Loucy (cell line): ENCODE data around the gene TMEM37.

ENCODE experiments used
- H2AFZ ChIP-seq: fragments of 200-600 bp; sonication (generic); 2 replicates; pipeline ENCODE4 v1.6.0; 2016; ENCODE audit warnings: antibody characterized with exemption, mild to moderate bottlenecking, low read length, moderate library complexity
- H3F3A ChIP-seq: fragments of 200-600 bp; 2 replicates; pipeline ENCODE4 v1.6.0; 2016; ENCODE audit warnings: antibody characterized with exemption, low read depth, mild to moderate bottlenecking
- H3K27me3 ChIP-seq: fragments of 200-600 bp; sonication (generic); 2 replicates; pipeline ENCODE4 v1.6.1; 2014; ENCODE audit warnings: low read length, mild to moderate bottlenecking; ENCODE audit not compliant: insufficient read depth, poor library complexity, severe bottlenecking
- H3K36me3 ChIP-seq: fragments of 200-600 bp; sonication (generic); 2 replicates; pipeline ENCODE4 v1.6.1; 2016; ENCODE audit warnings: low read length; ENCODE audit not compliant: insufficient read depth
- H3K4me1 ChIP-seq: fragments of 200-600 bp; sonication (generic); 2 replicates; pipeline ENCODE4 v1.5.1; 2014; ENCODE audit warnings: low read length, mild to moderate bottlenecking; ENCODE audit not compliant: insufficient read depth, poor library complexity, severe bottlenecking
- H3K4me2 ChIP-seq: fragments of 200-600 bp; sonication (generic); 2 replicates; pipeline ENCODE4 v1.6.0; 2014; ENCODE audit warnings: antibody characterized with exemption, low read length, low read depth, mild to moderate bottlenecking; ENCODE audit not compliant: poor library complexity, severe bottlenecking
- H3K4me3 ChIP-seq: fragments of 200-600 bp; sonication (generic); 2 replicates; pipeline ENCODE4 v1.5.1; 2014; ENCODE audit warnings: low read length, mild to moderate bottlenecking, mixed read lengths; ENCODE audit not compliant: poor library complexity, severe bottlenecking
- H3K79me2 ChIP-seq: fragments of 200-600 bp; sonication (generic); 2 replicates; pipeline ENCODE4 v1.6.1; 2014; ENCODE audit warnings: low read length; ENCODE audit not compliant: insufficient read depth
- H3K9ac ChIP-seq: fragments of 200-600 bp; sonication (generic); 2 replicates; pipeline ENCODE4 v1.6.0; 2014; ENCODE audit warnings: mild to moderate bottlenecking, low read depth, low read length, moderate library complexity; ENCODE audit not compliant: poor library complexity, severe bottlenecking
- H3K9me2 ChIP-seq: fragments of 200-600 bp; sonication (generic); replicated peaks from 2 replicates; pipeline ENCODE4 v1.6.1; 2016; ENCODE audit warnings: low read depth, low read length, mixed read lengths
- H3K9me3 ChIP-seq: fragments of 200-600 bp; sonication (generic); 2 replicates; pipeline ENCODE4 v1.6.1; 2014; ENCODE audit warnings: mild to moderate bottlenecking, antibody characterized with exemption, low read length, low read depth; ENCODE audit not compliant: insufficient read depth
- H4K20me1 ChIP-seq: fragments of 200-600 bp; sonication (generic); 2 replicates; pipeline ENCODE4 v1.6.0; 2014; ENCODE audit warnings: antibody characterized with exemption, low read length, mild to moderate bottlenecking; ENCODE audit not compliant: insufficient read depth, poor library complexity, severe bottlenecking
- CTCF ChIP-seq: fragments of 200-600 bp; sonication (generic); conservative IDR thresholded peaks from 2 replicates; pipeline ENCODE4 v1.5.1; 2014; ENCODE audit warnings: mild to moderate bottlenecking, antibody characterized with exemption, low read length
- EZH2phosphoT487 ChIP-seq: fragments of 200-600 bp; IDR thresholded peaks from 2 replicates; pipeline ENCODE4 v1.6.1; 2018; ENCODE audit warnings: antibody characterized with exemption, mild to moderate bottlenecking, moderate library complexity, borderline replicate concordance

Gene TMEM37

GRCh38 chr2:119483395-119483753 lies 51.7 kb downstream of the TMEM37 start:
- H3K4me3 ChIP-seq: no peak overlapping the region
- TF ChIP-seq EZH2phosphoT487 (no peak), CTCF (no peak)
- no peaks in the 10 kb centered on the region for H3K4me1 ChIP-seq
- no peaks in the 10 kb centered on the region for H3K9me2 ChIP-seq
- H3K4me2 ChIP-seq: no peak overlapping the region
- no peaks in the 10 kb centered on the region for H3K79me2 ChIP-seq
- no peaks in the 10 kb centered on the region for H3K36me3 ChIP-seq
- H2AFZ ChIP-seq: no peak overlapping the region
- no peaks in the 10 kb centered on the region for H3K9me3 ChIP-seq
- H3K9ac ChIP-seq: no peak overlapping the region
- H3K27me3 ChIP-seq: no peaks in the 10 kb centered on the region
- no peaks in the 10 kb centered on the region for H3F3A ChIP-seq
- H4K20me1 ChIP-seq: no peaks in the 10 kb centered on the region

- Histone ChIP-seq H3K9ac (no peak overlapping the region), H3K36me3 (no peaks in the 10 kb centered on the region), H3K79me2 (no peaks in the 10 kb centered on the region), H4K20me1 (no peaks in the 10 kb centered on the region), H2AFZ (no peak overlapping the region), H3K4me3 (no peak overlapping the region), H3K9me3 (no peaks in the 10 kb centered on the region), H3K4me2 (no peak overlapping the region), H3K9me2 (no peaks in the 10 kb centered on the region), H3F3A (no peaks in the 10 kb centered on the region), H3K4me1 (no peaks in the 10 kb centered on the region), H3K27me3 (no peaks in the 10 kb centered on the region)
- no peak for TF ChIP-seq EZH2phosphoT487
- no peak for TF ChIP-seq CTCF
These were observed 52.5 kb downstream of the TMEM37 start for GRCh38 chr2:119483896-119484718.

GRCh38 chr2:119484834-119485233 lies 53.2 kb downstream of the TMEM37 start:
- H3K79me2 ChIP-seq: no peaks in the 10 kb centered on the region
- H3K4me3 ChIP-seq: no peak overlapping the region
- no peaks in the 10 kb centered on the region for H3K36me3 ChIP-seq
- no peaks in the 10 kb centered on the region for H3K27me3 ChIP-seq
- no peaks in the 10 kb centered on the region for H3K9me3 ChIP-seq
- TF ChIP-seq EZH2phosphoT487: no peak
- no peak for TF ChIP-seq CTCF
- no peak overlapping the region for H3K9ac ChIP-seq
- H2AFZ ChIP-seq: no peak overlapping the region
- H3K9me2 ChIP-seq: no peaks in the 10 kb centered on the region
- no peak overlapping the region for H3K4me2 ChIP-seq
- no peaks in the 10 kb centered on the region for H4K20me1 ChIP-seq
- H3F3A ChIP-seq: no peaks in the 10 kb centered on the region
- no peaks in the 10 kb centered on the region for H3K4me1 ChIP-seq
